ENCODE results near the gene PLCD4. TPM values are rescaled to one million over a fixed set of nuclear protein-coding genes. Genes with fewer than 3 reads are reported as not detected.

PLCD4 gene
- polyA plus RNA-seq, 1 donor from 2014 or later: 4.9 TPM

GRCh38 chr2:218626369-218626768, 18.7 kb downstream of the PLCD4 start:
- H3K9me2 ChIP-seq (ENCODE audit: insufficient read depth, low read length): no peaks in the 10 kb centered on the region
- TF ChIP-seq RAD21 (conservative IDR thresholded peaks at IDR 0.05) (no peak), POLR2AphosphoS5 (IDR thresholded peaks at IDR 0.05) (no peak), SMC3 (conservative IDR thresholded peaks at IDR 0.05; ENCODE audit: poor library complexity) (no peak), TAF1 (IDR thresholded peaks at IDR 0.05; ENCODE audit: low read depth) (no peak), EZH2 (IDR thresholded peaks at IDR 0.05; ENCODE audit: borderline replicate concordance, insufficient read depth, low read length, poor library complexity, severe bottlenecking) (no peak), REST (IDR thresholded peaks at IDR 0.05; ENCODE audit: borderline replicate concordance) (no peak), EP300 (conservative IDR thresholded peaks at IDR 0.05; ENCODE audit: poor library complexity, severe bottlenecking) (no peak), MXI1 (conservative IDR thresholded peaks at IDR 0.05; ENCODE audit: poor library complexity, severe bottlenecking) (no peak), CTCF (IDR thresholded peaks at IDR 0.05; ENCODE audit: poor library complexity, severe bottlenecking) (no peak)

GRCh38 chr2:218627939-218628338, 20.2 kb downstream of the PLCD4 start:
- no peaks in the 10 kb centered on the region for H3K9me2 ChIP-seq (ENCODE audit: insufficient read depth, low read length)
- H3K9me3 ChIP-seq (ENCODE audit: low read length): no peaks in the 10 kb centered on the region
- H3K9ac ChIP-seq (ENCODE audit: low read length): no peak overlapping the region
- TF ChIP-seq REST (IDR thresholded peaks at IDR 0.05; ENCODE audit: borderline replicate concordance) (no peak), SMC3 (conservative IDR thresholded peaks at IDR 0.05; ENCODE audit: poor library complexity) (no peak), RAD21 (conservative IDR thresholded peaks at IDR 0.05) (no peak), CTCF (IDR thresholded peaks at IDR 0.05; ENCODE audit: poor library complexity, severe bottlenecking) (no peak), EZH2 (IDR thresholded peaks at IDR 0.05; ENCODE audit: borderline replicate concordance, insufficient read depth, low read length, poor library complexity, severe bottlenecking) (no peak), TAF1 (IDR thresholded peaks at IDR 0.05; ENCODE audit: low read depth) (no peak), MXI1 (conservative IDR thresholded peaks at IDR 0.05; ENCODE audit: poor library complexity, severe bottlenecking) (no peak), EP300 (conservative IDR thresholded peaks at IDR 0.05; ENCODE audit: poor library complexity, severe bottlenecking) (no peak), POLR2AphosphoS5 (IDR thresholded peaks at IDR 0.05) (no peak)
- H3K79me2 ChIP-seq (replicated peaks; ENCODE audit: insufficient read depth, low read length): no peaks in the 10 kb centered on the region
- no peak overlapping the region for H3K27ac ChIP-seq (ENCODE audit: low read length)
- no peaks in the 10 kb centered on the region for H3K27me3 ChIP-seq (ENCODE audit: insufficient read depth, low read depth, low read length)
- no peaks in the 10 kb centered on the region for H3K36me3 ChIP-seq (ENCODE audit: insufficient read depth, low read length)
- no peak overlapping the region for H3K4me2 ChIP-seq (ENCODE audit: low read length)
- no peaks in the 10 kb centered on the region for H3F3A ChIP-seq (ENCODE audit: insufficient read depth, low read length, poor library complexity, severe bottlenecking)
- H4K20me1 ChIP-seq (ENCODE audit: insufficient read depth): no peaks in the 10 kb centered on the region
- H3K4me3 ChIP-seq (ENCODE audit: low read length): no peak overlapping the region
- no peak overlapping the region for H2AFZ ChIP-seq (ENCODE audit: low read depth, low read length)

More at GRCh38 chr2:218626369-218626768, 18.7 kb downstream of the PLCD4 start:
- no peaks in the 10 kb centered on the region for H3K79me2 ChIP-seq (replicated peaks; ENCODE audit: insufficient read depth, low read length)
- H3K27ac ChIP-seq (ENCODE audit: low read length): no peak overlapping the region
- H2AFZ ChIP-seq (ENCODE audit: low read depth, low read length): no peak overlapping the region
- H3K27me3 ChIP-seq (ENCODE audit: insufficient read depth, low read depth, low read length): no peaks in the 10 kb centered on the region
- no peaks in the 10 kb centered on the region for H4K20me1 ChIP-seq (ENCODE audit: insufficient read depth)
- no peak overlapping the region for H3K4me3 ChIP-seq (ENCODE audit: low read length)
- H3F3A ChIP-seq (ENCODE audit: insufficient read depth, low read length, poor library complexity, severe bottlenecking): no peaks in the 10 kb centered on the region
- no peak overlapping the region for H3K4me2 ChIP-seq (ENCODE audit: low read length)
- no peaks in the 10 kb centered on the region for H3K36me3 ChIP-seq (ENCODE audit: insufficient read depth, low read length)
- no peaks in the 10 kb centered on the region for H3K9me3 ChIP-seq (ENCODE audit: low read length)
- no peak overlapping the region for H3K9ac ChIP-seq (ENCODE audit: low read length)

All from neural cell (in vitro differentiated cells).